WTC11 (cell line): ENCODE data around the gene VPS41. TPM values are rescaled to one million over a fixed set of nuclear protein-coding genes. Genes with fewer than 3 reads are reported as not detected.

ENCODE experiments used
- ATAC-seq: fragments of 200-7000 bp; cut with Tn5 transposase; 2 replicates; pipeline ENCODE4 v1.10.0; 2021; ENCODE audit warnings: mild to moderate bottlenecking, moderate library complexity
- CTCF ChIA-PET: fragments of 300-600 bp; sonication (Branson Sonifier 250); formaldehyde crosslinking; loops from one replicate; lab custom pipeline; 2021; ENCODE audit warnings: antibody characterized with exemption; lab: Charles Lee
- POLR2A ChIA-PET: fragments of 350-600 bp; sonication (Branson Sonifier 250); formaldehyde crosslinking; loops from one replicate; lab custom pipeline; 2021; ENCODE audit warnings: antibody characterized with exemption; lab: Charles Lee
- DNase-seq: peaks from one replicate; pipeline ENCODE4 v3.0.0; 2021; ENCODE audit warnings: low spot score
- H3K27ac Mint-ChIP-seq: 2 replicates; pipeline ENCODE4 v1.8.0; 2021; ENCODE audit warnings: mixed read lengths
- H3K27me3 Mint-ChIP-seq: 2 replicates; pipeline ENCODE4 v1.8.0; 2021; ENCODE audit warnings: low read depth, mild to moderate bottlenecking, moderate library complexity, mixed read lengths
- H3K36me3 Mint-ChIP-seq: 2 replicates; pipeline ENCODE4 v1.8.0; 2021; ENCODE audit warnings: mixed read lengths
- H3K4me1 Mint-ChIP-seq: 2 replicates; pipeline ENCODE4 v1.8.0; 2022; ENCODE audit warnings: mixed read lengths
- H3K4me3 Mint-ChIP-seq: 2 replicates; pipeline ENCODE4 v1.8.0; 2021; ENCODE audit warnings: mild to moderate bottlenecking, moderate library complexity, mixed read lengths
- H3K9me3 Mint-ChIP-seq: 2 replicates; pipeline ENCODE4 v1.8.0; 2021; ENCODE audit warnings: mixed read lengths
- AFF4 ChIP-seq: sonication (generic); formaldehyde crosslinking; IDR thresholded peaks from 2 replicates; pipeline ENCODE4 v1.8.1; 2023; ENCODE audit warnings: mild to moderate bottlenecking, missing genetic modification reagents, borderline replicate concordance
- CBFB ChIP-seq: sonication (generic); formaldehyde crosslinking; IDR thresholded peaks from 2 replicates; pipeline ENCODE4 v1.8.1; 2022; ENCODE audit warnings: mild to moderate bottlenecking, low read depth, missing genetic modification reagents
- ELF4 ChIP-seq: sonication (generic); formaldehyde crosslinking; IDR thresholded peaks from 2 replicates; pipeline ENCODE4 v1.8.1; 2022; ENCODE audit warnings: low read depth, mild to moderate bottlenecking, moderate library complexity, missing genetic modification reagents
- ETV6 ChIP-seq: sonication (generic); formaldehyde crosslinking; IDR thresholded peaks from 2 replicates; pipeline ENCODE4 v1.8.1; 2022; ENCODE audit warnings: mild to moderate bottlenecking, missing genetic modification reagents
- FOXK1 ChIP-seq: sonication (generic); formaldehyde crosslinking; IDR thresholded peaks from 2 replicates; pipeline ENCODE4 v1.8.0; 2022; ENCODE audit warnings: mild to moderate bottlenecking, moderate library complexity, missing genetic modification reagents
- HMGA2 ChIP-seq: fragments of 250-450 bp; sonication (Bioruptor Pico); IDR thresholded peaks from 2 replicates; pipeline ENCODE4 v1.4.0; 2021; ENCODE audit warnings: mild to moderate bottlenecking, moderate library complexity
- IRF2 ChIP-seq: sonication (generic); formaldehyde crosslinking; IDR thresholded peaks from 2 replicates; pipeline ENCODE4 v1.8.0; 2022; ENCODE audit warnings: low read depth, missing genetic modification reagents, borderline replicate concordance
- MXD4 ChIP-seq: fragments of 250-450 bp; sonication (Bioruptor Pico); IDR thresholded peaks from 2 replicates; pipeline ENCODE4 v1.8.0; 2021; ENCODE audit warnings: mild to moderate bottlenecking, moderate library complexity, borderline replicate concordance
- SOX15 ChIP-seq: fragments of 250-450 bp; sonication (Bioruptor Pico); IDR thresholded peaks from 2 replicates; pipeline ENCODE4 v1.9.0; 2021; ENCODE audit warnings: mild to moderate bottlenecking
- TEAD4 ChIP-seq: sonication (generic); formaldehyde crosslinking; IDR thresholded peaks from 2 replicates; pipeline ENCODE4 v1.8.0; 2022; ENCODE audit warnings: mild to moderate bottlenecking, missing genetic modification reagents
- USF1 ChIP-seq: sonication (generic); formaldehyde crosslinking; IDR thresholded peaks from 2 replicates; pipeline ENCODE4 v1.8.0; 2022; ENCODE audit warnings: mild to moderate bottlenecking, missing genetic modification reagents
- ZBTB43 ChIP-seq: sonication (generic); formaldehyde crosslinking; IDR thresholded peaks from 2 replicates; pipeline ENCODE4 v1.8.1; 2023; ENCODE audit warnings: mild to moderate bottlenecking, missing genetic modification reagents
- ZNF281 ChIP-seq: sonication (generic); formaldehyde crosslinking; IDR thresholded peaks from 2 replicates; pipeline ENCODE4 v1.8.0; 2023; ENCODE audit warnings: mild to moderate bottlenecking, missing genetic modification reagents
- ZNF416 ChIP-seq: fragments of 250-450 bp; sonication (Bioruptor Pico); IDR thresholded peaks from 2 replicates; pipeline ENCODE4 v1.9.0; 2021; ENCODE audit warnings: mild to moderate bottlenecking, inconsistent platforms
- ZNF423 ChIP-seq: fragments of 250-450 bp; sonication (Bioruptor Pico); IDR thresholded peaks from 2 replicates; pipeline ENCODE4 v2.1.2; 2022; ENCODE audit warnings: mild to moderate bottlenecking, moderate library complexity
- ZNF532 ChIP-seq: fragments of 250-450 bp; sonication (Bioruptor Pico); IDR thresholded peaks from 2 replicates; pipeline ENCODE4 v1.9.0; 2021; ENCODE audit warnings: mild to moderate bottlenecking, borderline replicate concordance
- total RNA-seq: library from RNA; stranded (reverse); gene quantifications from 3 replicates; pipeline ENCODE4 v1.2.3, GENCODE V29; 2021
- TF ChIP-seq, protein P1 (sequence below): sonication (generic); formaldehyde crosslinking; IDR thresholded peaks from 2 replicates; pipeline ENCODE4 v1.8.0; 2022; ENCODE audit warnings: mild to moderate bottlenecking, missing genetic modification reagents
- TF ChIP-seq, protein P2 (sequence below): fragments of 250-450 bp; sonication (Bioruptor Pico); IDR thresholded peaks from 2 replicates; pipeline ENCODE4 v1.8.0; 2021; ENCODE audit warnings: mild to moderate bottlenecking

The VPS41 gene
- total RNA-seq, 1 experiment from 2014 or later: 50.3 TPM

DNA sequence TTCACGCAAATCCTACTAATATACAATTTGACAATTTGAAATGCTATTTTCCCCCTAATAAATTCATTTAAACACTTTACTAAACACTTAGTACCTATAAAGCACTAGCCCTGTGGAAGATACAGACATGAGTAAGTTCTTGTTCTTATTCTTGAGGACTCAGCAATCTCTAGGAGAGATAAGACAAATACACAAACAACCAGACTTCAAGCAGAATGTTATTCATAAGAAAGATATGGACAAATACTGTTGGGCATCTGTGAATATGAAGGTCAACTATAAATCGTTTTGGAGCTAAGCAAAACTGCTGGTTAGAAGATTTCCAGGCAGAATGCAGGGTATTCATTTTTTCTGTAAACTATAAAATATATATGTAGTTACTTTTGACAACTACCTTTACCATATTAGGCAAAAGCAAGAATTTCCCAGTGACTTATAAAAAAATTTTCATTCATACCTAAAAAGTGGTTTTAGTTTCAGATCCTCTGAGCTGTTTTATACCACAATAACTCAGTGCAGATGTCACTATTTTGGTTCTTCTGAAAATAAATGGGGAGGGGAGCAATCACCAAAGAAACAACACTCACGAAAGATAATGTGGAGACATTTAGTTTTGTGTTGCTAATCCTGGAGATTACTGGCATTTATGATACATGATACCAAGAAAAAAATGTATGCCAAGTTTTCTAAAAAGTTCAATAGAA, 3.8 kb downstream of the VPS41 start:
- TF ChIP-seq ELF4 (CRISPR knock-in tag): no peak
- no peak for TF ChIP-seq USF1 (CRISPR knock-in tag)
- no peak for TF ChIP-seq IRF2 (CRISPR knock-in tag)
- TF ChIP-seq ZNF416 (CRISPR knock-in tag): no peak
- no peak for TF ChIP-seq ZNF532 (CRISPR knock-in tag)
- no peak for TF ChIP-seq ZBTB43 (CRISPR knock-in tag)
- TF ChIP-seq, protein P1, sequence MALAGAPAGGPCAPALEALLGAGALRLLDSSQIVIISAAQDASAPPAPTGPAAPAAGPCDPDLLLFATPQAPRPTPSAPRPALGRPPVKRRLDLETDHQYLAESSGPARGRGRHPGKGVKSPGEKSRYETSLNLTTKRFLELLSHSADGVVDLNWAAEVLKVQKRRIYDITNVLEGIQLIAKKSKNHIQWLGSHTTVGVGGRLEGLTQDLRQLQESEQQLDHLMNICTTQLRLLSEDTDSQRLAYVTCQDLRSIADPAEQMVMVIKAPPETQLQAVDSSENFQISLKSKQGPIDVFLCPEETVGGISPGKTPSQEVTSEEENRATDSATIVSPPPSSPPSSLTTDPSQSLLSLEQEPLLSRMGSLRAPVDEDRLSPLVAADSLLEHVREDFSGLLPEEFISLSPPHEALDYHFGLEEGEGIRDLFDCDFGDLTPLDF (CRISPR knock-in tag): no peak
- TF ChIP-seq, protein P2, sequence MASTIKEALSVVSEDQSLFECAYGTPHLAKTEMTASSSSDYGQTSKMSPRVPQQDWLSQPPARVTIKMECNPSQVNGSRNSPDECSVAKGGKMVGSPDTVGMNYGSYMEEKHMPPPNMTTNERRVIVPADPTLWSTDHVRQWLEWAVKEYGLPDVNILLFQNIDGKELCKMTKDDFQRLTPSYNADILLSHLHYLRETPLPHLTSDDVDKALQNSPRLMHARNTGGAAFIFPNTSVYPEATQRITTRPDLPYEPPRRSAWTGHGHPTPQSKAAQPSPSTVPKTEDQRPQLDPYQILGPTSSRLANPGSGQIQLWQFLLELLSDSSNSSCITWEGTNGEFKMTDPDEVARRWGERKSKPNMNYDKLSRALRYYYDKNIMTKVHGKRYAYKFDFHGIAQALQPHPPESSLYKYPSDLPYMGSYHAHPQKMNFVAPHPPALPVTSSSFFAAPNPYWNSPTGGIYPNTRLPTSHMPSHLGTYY: no peak
- TF ChIP-seq FOXK1 (CRISPR knock-in tag): no peak
- TF ChIP-seq MXD4 (CRISPR knock-in tag): no peak
- TF ChIP-seq, all 79 proteins: peak for 0
- no peak for DNase-seq
- Mint-ChIP-seq H3K36me3 (no peaks in the 10 kb centered on the region), H3K4me1 (peaks cover 21% of the 10 kb centered on the region), H3K27ac (no peak overlapping the region), H3K27me3 (no peaks in the 10 kb centered on the region), H3K9me3 (no peaks in the 10 kb centered on the region), H3K4me3 (no peak overlapping the region)
- ChIA-PET CTCF (no interaction called here), POLR2A (no interaction called here)
- no peak for ATAC-seq

GRCh38 chr7:38903057-38903456, 5.9 kb downstream of the VPS41 start:
- ATAC-seq: peak; percentile 71
- H3K36me3 Mint-ChIP-seq: no peaks in the 10 kb centered on the region
- DNase-seq: no peak
- H3K9me3 Mint-ChIP-seq: no peaks in the 10 kb centered on the region
- POLR2A ChIA-PET: no interaction called here
- H3K4me1 Mint-ChIP-seq: peaks cover 18% of the 10 kb centered on the region
- no peak overlapping the region for H3K4me3 Mint-ChIP-seq
- CTCF ChIA-PET: no interaction called here
- no peaks in the 10 kb centered on the region for H3K27me3 Mint-ChIP-seq
- H3K27ac Mint-ChIP-seq: no peak overlapping the region
- no peak for TF ChIP-seq HMGA2 (CRISPR knock-in tag)
- TF ChIP-seq SOX15 (CRISPR knock-in tag): no peak
- no peak for TF ChIP-seq CBFB
- no peak for TF ChIP-seq ETV6 (CRISPR knock-in tag)
- no peak for TF ChIP-seq ZNF423 (CRISPR knock-in tag)
- no peak for TF ChIP-seq AFF4 (CRISPR knock-in tag)
- TF ChIP-seq MXD4 (CRISPR knock-in tag): no peak
- no peak for TF ChIP-seq ZNF281
- TF ChIP-seq TEAD4 (CRISPR knock-in tag): no peak
